ENCODE measurements around the gene P2RY1.

Gene P2RY1

GRCh38 chr3:152879790-152880174, 44.9 kb downstream of the P2RY1 start:
- Histone ChIP-seq H3K4me3 (ENCODE audit: low read length) (no peak overlapping the region), H3K27ac (ENCODE audit: low read depth, low read length) (no peak overlapping the region), H3K4me1 (ENCODE audit: control insufficient read depth, insufficient read depth, low read length) (no peaks in the 10 kb centered on the region)

GRCh38 chr3:152885076-152885475, 50.1 kb downstream of the P2RY1 start:
- Histone ChIP-seq H3K4me1 (ENCODE audit: control insufficient read depth, insufficient read depth, low read length) (no peaks in the 10 kb centered on the region), H3K36me3 (ENCODE audit: control insufficient read depth, insufficient read depth, low read length) (no peaks in the 10 kb centered on the region), H3K27ac (ENCODE audit: low read depth, low read length) (no peak overlapping the region), H3K9ac (ENCODE audit: low read length) (no peak overlapping the region), H3K27me3 (ENCODE audit: control insufficient read depth, insufficient read depth, low read length) (no peaks in the 10 kb centered on the region), H3K4me3 (ENCODE audit: low read length) (no peak overlapping the region)

More at GRCh38 chr3:152879790-152880174, 44.9 kb downstream of the P2RY1 start:
- Histone ChIP-seq H3K36me3 (ENCODE audit: control insufficient read depth, insufficient read depth, low read length) (no peaks in the 10 kb centered on the region), H3K9ac (ENCODE audit: low read length) (no peak overlapping the region), H3K27me3 (ENCODE audit: control insufficient read depth, insufficient read depth, low read length) (no peaks in the 10 kb centered on the region)
